Psoas muscle (tissue), 8 donors: ENCODE measurements around the gene BCAS3. TPM values are rescaled to one million over a fixed set of nuclear protein-coding genes. Genes with fewer than 3 reads are reported as not detected.

Experiments used
- ATAC-seq, 4 donors: fragments of 200-7000 bp; cut with Tn5 transposase; one replicate each; pipeline ENCODE4 v1.9.1; 2020; ENCODE audit warnings: moderate library complexity in 3 of 4, mild to moderate bottlenecking in 2 of 4
- DNase-seq, 2 donors: peaks; one replicate each; pipeline ENCODE4 v3.0.0-alpha.2; 2020
- H3K27ac ChIP-seq: fragments of 200-600 bp; one replicate; pipeline ENCODE4 v1.8.0; 2022
- H3K27me3 ChIP-seq, 3 donors: fragments of 200-600 bp in 1 of 3; one replicate each; pipeline versions ENCODE4 v1.6.1 to v1.8.0; 2013 to 2022; ENCODE audit warnings: low read length in 2 of 3, mild to moderate bottlenecking in 2 of 3, moderate library complexity in 1 of 3; ENCODE audit not compliant: insufficient read depth in 3 of 3
- H3K36me3 ChIP-seq, 2 donors: fragments of 200-600 bp in 1 of 2; one replicate each; pipeline versions ENCODE4 v1.6.1 to v1.8.0; 2013 to 2022; ENCODE audit warnings: low read depth in 1 of 2, mild to moderate bottlenecking in 1 of 2, moderate library complexity in 1 of 2; ENCODE audit not compliant: insufficient read depth in 1 of 2
- H3K4me1 ChIP-seq: fragments of 200-600 bp; one replicate; pipeline ENCODE4 v1.8.0; 2022
- H3K4me3 ChIP-seq: fragments of 200-600 bp; one replicate; pipeline ENCODE4 v1.8.0; 2022; ENCODE audit warnings: mild to moderate bottlenecking
- H3K9me3 ChIP-seq: fragments of 200-600 bp; one replicate; pipeline ENCODE4 v1.8.0; 2022
- CTCF ChIP-seq: fragments of 200-600 bp; IDR thresholded peaks from one replicate; pipeline ENCODE4 v1.8.0; 2022; ENCODE audit warnings: antibody characterized with exemption
- WGBS, 3 donors: extraction: QIAGEN DNeasy Blood & Tissue Kit; methylation state at CpG; one replicate each; pipeline versions ENCODE4 v1.1.6 to v1.1.7; 2013; 5-methylcytosine and 5-hydroxymethylcytosine counted together
- intact Hi-C, 2 donors: fragments of 100-400 bp; cut with DNase I; formaldehyde crosslinking; loops; one replicate each; pipeline versions ENCODE4 v1.11.0 to v1.14.2; 2022
- polyA plus RNA-seq, 3 donors: library from polyadenylated mRNA; stranded (reverse); fragments of 200-250 nt; gene quantifications; one replicate each; pipeline ENCODE4 v1.2.3, GENCODE V29; 2013
- total RNA-seq, 4 donors: library from RNA; stranded (reverse); fragmentation: NEBNext Ultra II Directional in 2 of 4; extraction: Animal tissue kit (Norgen Biotek cat#: 25700) in 2 of 4; gene quantifications; one replicate each; pipeline versions ENCODE4 v1.2.1 to v1.2.4, GENCODE V29; 2021 to 2023
- donor health status: healthy with polysubstance abuse.
- donor health status: DM: no; HTN: no; CAD: no; lungs with moderate emphysema.
- donor health status: Bipolar disorder and iron deficiency.
- donor health status: healthy.
- donor health status: DM: yes; HTN: yes; CAD: no.
- donor health status: DM: no; HTN: no; CAD: no.
- donor health status: DM: no; HTN: no; CAD: no.
- donor health status: DM: yes; HTN: yes; CAD: no.

Gene BCAS3
- total and polyA plus RNA-seq, 7 donors: 2.4 to 28.8 (median 15.0) TPM

GRCh38 chr17:61158376-61158775 lies 480.7 kb downstream of the BCAS3 start:
- Histone ChIP-seq H3K27ac (no peak overlapping the region), H3K36me3 (no peaks in the 10 kb centered on the region), H3K4me3 (no peak overlapping the region), H3K27me3 (no peaks in the 10 kb centered on the region), H3K9me3 (no peaks in the 10 kb centered on the region), H3K4me1 (peaks cover 5% of the 10 kb centered on the region)
- DNase-seq: no peak
- intact Hi-C loops: loop anchor here in 1 of 2 donors (10.0 kb wide), 1 partner anchor 226 kb away; no protein-coding TSS in a partner anchor
- ATAC-seq: no peak
- WGBS, 3 donors: 88 to 91% (median 91%) methylated on average over 3 of the region's 3 CpGs
- TF ChIP-seq CTCF: no peak

- 91 to 94% (median 94%) methylated on average over 1 of the region's 1 CpG for WGBS, 3 donors
- no peaks in the 10 kb centered on the region for H3K36me3 ChIP-seq
- H3K9me3 ChIP-seq: no peaks in the 10 kb centered on the region
- no peak overlapping the region for H3K4me3 ChIP-seq
- no peaks in the 10 kb centered on the region for H3K27me3 ChIP-seq
- no peak for TF ChIP-seq CTCF
- DNase-seq (no peak), ATAC-seq (no peak)
- peaks cover 5% of the 10 kb centered on the region for H3K4me1 ChIP-seq
- intact Hi-C loops: loop anchor here in 1 of 2 donors (10.0 kb wide), 1 partner anchor 225 kb away; no protein-coding TSS in a partner anchor
- H3K27ac ChIP-seq: no peak overlapping the region
Observed at GRCh38 chr17:61159221-61159814, 481.7 kb downstream of the BCAS3 start.

GRCh38 chr17:61160204-61160603 lies 482.6 kb downstream of the BCAS3 start:
- no peak for TF ChIP-seq CTCF
- Histone ChIP-seq H3K36me3 (no peaks in the 10 kb centered on the region), H3K4me3 (no peak overlapping the region), H3K9me3 (no peaks in the 10 kb centered on the region), H3K27me3 (no peaks in the 10 kb centered on the region), H3K27ac (no peak overlapping the region), H3K4me1 (peaks cover 5% of the 10 kb centered on the region)
- DNase-seq (no peak), ATAC-seq (no peak)
- WGBS, 3 donors: 80 to 81% (median 80%) methylated on average over 4 of the region's 4 CpGs
- intact Hi-C loops: no loop called here

GRCh38 chr17:61160789-61161445 lies 483.3 kb downstream of the BCAS3 start:
- DNase-seq (no peak), ATAC-seq (no peak)
- Histone ChIP-seq H3K27ac (no peak overlapping the region), H3K36me3 (no peaks in the 10 kb centered on the region), H3K9me3 (no peaks in the 10 kb centered on the region), H3K27me3 (no peaks in the 10 kb centered on the region), H3K4me1 (peaks cover 5% of the 10 kb centered on the region), H3K4me3 (no peak overlapping the region)
- WGBS, 3 donors: 67 to 82% (median 70%) methylated on average over 2 of the region's 2 CpGs
- intact Hi-C loops: no loop called here
- TF ChIP-seq CTCF: no peak
